Stimulated activated CD4-positive, alpha-beta T cell treated with anti-CD3 and anti-CD28 coated beads, Interleukin-12 subunit alpha, Interleukin-12 subunit beta, amount 100 ng/mL, for 4 hours (primary cell): ENCODE data around the gene C3orf20.
"Not testable (repeated sequence)": the region's sequence is repeated elsewhere in the genome, so short reads cannot be mapped to it uniquely, and the experiment has no call there.

Experiments
- DNase-seq: peaks from one replicate; pipeline ENCODE4 v3.0.0-alpha.2; 2020

C3orf20 gene

DNA sequence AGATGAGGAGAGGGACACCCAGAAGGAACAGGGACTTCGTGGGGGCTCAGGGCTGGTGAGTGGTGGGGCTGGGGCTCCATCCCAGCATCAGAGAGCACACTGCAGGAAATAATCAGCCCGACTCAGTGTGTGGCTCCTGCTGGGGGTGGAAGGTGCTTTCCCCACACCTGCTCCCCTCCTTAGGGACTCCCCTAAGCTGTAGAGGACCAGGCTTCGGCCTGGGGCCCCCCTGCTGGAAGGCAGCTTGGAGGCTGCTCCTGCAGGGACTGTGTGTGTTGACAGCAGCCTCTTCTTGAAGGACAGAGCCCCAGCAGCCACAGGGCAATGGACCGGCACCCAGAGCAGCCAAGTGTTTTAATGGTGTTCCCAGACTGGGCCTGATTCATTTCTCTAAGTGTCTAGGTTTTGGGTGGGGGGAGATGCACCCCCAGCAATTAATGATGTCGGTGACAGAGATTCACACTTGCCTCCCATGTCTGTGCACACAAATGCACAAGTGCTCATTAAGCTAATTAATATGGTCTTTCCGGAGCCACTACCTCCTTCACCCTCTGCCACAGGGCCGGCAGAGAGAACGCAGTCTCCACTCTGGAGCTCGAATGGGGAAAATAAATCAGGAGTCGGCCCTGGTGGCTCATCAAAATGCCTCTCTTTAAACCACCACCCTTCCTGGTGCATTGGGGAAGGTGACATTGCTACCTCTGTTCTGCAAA, 126.9 kb downstream of the C3orf20 start:
- DNase-seq, result no peak

DNA sequence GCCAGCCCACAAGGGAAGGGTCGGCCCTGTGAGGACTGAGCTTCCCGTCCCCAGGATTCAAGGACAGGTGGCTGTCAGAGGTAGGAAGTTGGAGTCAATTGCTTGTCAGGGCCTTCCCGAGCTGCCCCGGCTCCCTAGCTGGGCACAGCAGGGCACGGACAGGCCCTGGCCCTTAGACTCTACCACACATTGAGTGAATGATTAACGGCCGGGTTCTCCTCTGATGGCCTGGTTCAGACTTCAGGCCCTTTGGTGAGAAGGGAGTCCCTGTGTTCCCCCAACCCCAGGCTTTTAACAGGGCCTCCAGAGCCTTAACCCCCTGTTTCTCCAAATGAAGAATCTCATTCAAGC, 127.4 kb downstream of the C3orf20 start:
- DNase-seq, result no peak

DNA sequence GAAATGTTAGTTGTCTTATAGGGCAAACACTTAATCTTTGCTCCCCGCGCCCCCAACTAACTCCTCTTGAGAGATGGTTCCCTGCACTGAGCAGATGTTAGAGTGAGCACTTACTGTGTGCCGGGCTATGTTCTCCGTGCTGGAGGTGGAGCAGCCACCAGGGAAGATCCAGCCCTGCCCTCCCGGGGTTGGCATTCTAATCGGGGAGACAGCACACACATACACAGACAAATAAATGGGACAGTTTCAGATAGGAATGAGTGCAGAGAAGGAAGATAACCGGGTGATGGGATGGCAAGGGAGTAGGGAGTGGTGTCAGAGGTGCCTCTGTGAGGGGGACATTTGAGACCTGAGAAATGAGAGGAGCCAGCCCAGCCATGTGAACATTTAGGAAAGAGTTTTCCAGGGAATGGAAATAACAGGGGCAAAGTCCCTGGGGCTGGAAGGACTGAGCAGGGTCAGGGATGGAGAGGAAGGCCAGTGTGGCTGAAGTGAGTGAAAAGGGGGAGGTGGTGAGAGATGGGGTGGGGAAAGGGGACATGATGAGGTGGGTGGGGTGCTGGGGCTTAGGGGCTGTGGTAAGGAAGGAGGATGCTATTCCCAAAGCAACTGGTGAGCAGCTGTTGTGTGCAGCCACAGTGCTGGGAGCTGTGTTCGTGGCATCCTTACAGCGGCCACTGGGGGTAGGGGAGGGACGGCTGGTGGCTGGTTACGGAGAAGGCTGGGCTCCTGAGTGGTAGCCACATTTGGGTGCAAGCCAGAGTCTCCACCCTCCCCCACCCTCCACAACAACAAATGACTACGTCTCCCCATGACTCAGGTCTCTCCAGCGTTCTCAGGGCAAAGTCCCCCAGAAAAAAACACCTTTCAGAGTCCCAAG, 128.4 kb downstream of the C3orf20 start:
- DNase-seq, result no peak

DNA sequence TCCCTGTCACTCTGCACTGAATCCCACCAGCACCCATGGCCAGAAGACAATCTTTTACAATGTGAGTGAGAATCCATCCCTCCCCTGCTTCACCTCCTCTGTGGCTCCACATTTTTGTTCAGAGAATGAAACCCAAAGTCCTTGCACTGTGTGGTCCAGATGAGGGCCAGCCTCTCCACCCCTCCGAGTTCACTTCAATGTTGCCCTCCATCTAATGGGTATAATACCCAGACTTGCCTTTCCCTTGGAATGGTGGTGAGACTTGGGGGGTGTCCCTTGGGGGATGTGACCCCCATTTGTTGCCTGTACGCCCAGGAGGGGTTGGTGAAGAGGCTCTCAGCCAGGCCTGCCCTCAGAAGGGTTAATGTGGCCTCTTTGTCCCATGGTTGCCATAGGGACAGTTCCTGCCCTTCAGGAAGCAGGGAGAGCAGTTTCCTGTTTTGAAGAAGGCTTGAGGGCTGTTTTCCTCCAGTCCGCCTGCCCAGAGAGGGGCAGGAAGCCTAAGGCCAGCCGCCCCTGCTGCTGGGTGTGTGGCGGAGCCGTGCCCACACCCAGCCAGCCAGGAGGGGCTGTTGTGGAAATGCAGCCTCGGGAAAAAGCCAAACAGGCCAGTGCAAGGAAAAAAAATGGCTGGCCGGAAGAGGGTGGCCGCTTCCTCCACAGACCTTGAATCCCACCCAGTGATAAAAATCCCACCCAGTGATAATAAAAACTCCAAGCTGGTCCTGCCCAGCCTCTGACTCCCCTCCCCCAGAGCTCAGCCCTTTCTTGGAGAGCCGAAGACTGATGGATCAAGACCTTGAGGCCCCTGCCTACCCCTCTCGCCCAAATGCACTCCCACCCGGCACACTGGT, 129.3 kb downstream of the C3orf20 start:
- no peak for DNase-seq

DNA sequence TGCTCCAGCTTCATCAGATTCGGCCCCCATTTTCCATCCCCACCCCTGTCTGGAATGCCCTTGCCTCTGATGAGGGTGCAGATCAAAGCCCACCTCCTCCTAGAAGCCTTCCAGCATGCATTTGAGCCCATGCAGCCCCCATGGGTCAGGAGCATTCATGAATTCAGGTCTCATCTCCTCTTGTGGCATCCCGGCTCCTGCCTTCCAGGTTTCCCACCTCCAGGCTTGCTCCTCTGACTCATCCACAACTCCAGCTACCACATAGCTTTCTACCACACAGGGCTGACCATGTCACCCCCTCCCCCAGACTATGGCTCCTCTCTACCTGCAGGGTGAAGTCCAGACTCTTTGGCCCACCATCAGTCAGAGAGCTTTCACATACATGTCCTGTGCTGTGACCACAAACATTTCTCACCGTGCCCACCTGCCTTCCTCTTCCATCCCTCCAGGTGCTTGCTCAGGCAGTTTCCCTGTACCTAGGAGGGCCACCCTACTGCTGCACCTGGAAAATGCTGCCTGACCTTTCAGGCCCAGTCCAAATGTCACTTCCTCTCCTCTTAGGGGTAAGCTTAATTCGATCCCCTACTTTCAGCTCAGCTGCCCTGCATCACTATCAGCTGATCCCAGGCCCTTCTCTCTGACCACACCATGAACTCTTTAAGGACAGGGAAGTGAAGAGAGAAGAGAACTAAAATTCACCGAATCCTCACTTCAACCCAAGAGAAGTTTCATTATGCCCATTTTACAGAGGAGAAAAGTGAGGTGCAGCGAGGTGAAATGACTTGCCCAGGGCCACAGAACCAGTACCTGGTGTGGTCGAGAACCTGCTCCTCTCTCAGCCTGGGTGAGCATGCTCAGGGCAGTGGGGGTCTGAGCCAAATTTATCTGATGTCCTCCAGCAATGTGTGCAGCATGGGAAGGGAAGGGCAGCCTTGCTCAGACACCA, 130.2 kb downstream of the C3orf20 start:
- no peak for DNase-seq

DNA sequence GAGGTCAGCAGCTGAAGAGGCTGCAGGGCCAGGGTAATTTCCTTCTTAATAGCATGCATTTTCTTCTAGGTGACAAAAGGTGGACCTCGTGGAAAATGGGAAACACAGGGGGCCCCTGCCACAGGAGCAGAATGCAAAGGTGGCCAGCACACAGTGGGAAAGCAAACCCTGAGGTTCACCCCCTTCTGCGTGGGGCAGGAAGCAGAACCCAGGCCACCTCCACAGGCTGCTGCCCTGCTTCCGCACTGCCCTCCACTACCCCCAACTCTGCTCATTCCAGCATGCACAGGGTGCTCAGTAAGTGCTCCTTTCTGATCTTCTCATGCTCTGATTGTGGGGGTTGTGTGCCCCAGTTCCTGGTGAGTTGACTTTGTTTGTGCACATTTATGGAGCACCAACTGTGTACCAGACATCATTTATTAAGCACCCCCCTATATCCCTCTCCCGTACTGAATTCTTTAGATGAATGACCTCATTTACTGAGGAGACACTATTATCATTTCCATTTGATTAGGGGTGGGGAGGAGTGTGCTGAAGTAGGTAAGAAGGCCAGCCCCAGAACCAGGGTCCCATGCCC, 131.1 kb downstream of the C3orf20 start:
- no peak for DNase-seq

DNA sequence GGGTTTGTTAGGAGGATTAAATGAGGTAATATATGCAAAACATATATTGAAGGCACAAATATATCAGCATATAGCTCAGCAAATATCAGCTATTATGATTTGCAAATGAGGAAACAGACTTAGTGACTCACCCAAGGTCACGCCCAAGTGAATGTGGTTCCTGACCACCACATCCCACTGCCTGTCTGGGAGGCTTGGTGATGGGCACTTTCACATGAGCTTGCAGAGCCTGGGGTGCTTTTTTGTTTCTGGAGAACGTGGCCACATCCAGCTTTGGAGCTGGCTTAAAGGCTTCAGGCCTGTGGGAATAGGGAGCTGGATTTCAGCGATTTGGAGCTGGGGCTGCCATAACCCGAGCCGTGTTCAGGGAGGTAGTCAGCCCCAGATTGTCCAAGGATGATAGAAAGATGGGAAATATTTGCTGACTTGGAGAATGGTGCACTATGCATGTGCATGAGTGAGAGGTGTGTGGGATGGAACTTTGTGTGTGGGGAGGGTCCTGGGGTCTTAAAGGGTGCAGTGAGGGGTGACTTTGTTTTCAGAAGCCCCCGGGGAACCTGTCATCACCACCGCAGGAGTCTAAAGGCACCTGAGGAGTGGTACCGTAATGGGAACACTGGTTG, 131.8 kb downstream of the C3orf20 start:
- DNase-seq, result no peak

DNA sequence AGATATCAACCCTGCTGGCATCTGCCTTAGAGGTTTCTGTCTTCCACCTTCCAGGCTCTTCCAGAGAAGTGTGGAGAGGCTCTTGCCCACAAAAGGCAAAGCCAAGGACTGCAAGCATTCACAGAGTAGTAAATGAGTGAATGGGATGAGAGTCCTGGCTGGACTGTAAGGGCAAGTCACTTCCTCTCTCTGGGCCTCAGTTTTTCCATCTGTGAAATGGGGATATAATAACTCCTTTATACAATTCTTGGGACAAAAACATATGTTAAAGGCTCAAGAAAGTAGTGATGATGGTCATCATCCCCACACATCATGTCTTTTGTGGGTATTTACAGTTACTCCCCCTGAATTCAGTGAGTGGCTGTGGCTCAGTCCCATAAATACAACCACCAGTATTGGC, 133.1 kb downstream of the C3orf20 start:
- no peak for DNase-seq

DNA sequence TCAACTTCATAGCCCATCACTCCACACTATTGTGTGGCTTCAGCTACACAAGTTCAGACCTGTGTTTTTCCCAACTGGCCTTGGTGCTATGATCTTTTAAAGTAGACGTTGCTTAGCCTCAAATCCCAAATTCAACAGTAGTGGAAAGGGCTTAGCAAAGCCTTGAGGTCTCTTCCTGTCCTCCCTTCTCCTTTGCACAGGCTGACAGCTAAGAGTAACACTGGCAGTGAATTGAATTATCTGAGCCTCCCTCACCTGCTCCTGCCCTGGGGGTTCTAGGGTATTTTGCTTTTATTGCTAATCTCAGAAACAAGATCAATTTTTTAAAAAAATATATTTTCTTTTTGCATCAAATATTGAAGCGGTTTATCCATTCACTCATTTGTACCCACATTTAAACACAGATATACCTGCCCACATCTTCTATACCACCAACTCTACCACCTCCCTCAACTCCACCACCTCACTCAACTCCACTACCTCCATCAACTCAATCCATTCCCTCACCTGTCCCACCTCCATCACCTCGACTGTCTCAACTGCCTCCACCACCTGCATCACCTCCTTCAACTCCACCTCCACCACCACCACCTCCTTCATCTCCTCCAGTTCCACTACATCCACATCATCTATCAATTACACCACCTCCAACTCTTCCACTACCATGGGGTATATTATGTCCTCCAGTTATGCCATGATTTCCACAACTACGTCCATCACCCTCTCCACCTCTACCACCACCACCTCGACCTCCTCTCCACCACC, 133.7 kb downstream of the C3orf20 start:
- DNase-seq, result no peak

DNA sequence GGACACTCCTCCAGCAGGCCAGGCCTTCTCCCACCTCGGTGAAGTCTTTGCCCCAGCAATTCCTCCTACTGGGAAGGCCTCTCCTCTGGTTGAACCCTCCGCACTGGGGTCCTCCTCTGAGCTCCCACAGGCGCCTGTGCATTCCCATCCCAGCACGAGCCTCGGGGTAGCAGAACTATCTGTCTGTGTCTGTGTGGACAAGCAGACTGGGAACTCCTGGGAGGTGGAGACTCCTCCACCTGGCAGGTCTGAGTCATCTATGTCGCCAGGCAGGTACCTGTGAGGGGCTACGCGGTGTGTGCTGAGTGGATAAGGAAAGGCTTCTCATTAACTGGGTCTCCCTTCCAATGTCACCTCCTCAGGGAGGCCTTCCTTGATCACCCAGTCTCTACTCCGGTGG, 134.7 kb downstream of the C3orf20 start:
- DNase-seq, result not testable (repeated sequence)

DNA sequence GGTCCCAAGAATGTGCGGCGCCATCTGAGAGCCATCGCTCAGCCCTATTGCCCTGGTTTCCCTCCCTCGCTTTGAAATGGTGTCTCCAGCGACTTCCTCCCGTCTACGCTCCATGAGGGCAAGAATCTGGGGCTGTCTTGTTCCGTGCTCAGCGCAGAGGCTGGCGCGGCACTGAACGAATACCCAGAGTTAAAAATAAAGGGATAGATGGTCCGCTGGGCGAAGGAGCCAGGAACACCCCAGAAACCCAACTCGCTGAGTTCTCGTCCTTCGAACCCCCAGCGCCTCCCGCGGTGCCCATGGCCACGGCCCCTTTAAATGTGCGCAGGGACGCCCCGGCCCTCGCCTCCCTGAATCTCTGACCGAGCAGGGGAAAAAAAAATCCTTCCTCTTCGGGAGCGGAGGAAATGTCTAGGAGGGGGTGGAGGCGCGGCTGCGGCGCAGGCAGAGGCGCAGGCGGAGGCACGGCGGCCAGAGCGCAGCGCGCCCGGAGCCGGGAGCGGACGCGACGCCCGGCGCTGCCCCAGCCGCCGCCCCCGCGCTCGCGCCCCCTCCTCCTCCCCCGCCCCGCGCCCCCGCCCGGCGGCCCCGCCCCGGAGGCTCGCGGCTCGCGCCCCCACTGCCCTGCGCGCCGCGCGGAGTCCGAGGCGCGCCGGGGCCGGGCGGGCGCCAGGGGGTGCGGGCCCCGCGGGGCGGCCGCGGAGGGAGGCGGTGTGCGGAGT, 135.3 kb downstream of the C3orf20 start:
- DNase-seq, result no peak

DNA sequence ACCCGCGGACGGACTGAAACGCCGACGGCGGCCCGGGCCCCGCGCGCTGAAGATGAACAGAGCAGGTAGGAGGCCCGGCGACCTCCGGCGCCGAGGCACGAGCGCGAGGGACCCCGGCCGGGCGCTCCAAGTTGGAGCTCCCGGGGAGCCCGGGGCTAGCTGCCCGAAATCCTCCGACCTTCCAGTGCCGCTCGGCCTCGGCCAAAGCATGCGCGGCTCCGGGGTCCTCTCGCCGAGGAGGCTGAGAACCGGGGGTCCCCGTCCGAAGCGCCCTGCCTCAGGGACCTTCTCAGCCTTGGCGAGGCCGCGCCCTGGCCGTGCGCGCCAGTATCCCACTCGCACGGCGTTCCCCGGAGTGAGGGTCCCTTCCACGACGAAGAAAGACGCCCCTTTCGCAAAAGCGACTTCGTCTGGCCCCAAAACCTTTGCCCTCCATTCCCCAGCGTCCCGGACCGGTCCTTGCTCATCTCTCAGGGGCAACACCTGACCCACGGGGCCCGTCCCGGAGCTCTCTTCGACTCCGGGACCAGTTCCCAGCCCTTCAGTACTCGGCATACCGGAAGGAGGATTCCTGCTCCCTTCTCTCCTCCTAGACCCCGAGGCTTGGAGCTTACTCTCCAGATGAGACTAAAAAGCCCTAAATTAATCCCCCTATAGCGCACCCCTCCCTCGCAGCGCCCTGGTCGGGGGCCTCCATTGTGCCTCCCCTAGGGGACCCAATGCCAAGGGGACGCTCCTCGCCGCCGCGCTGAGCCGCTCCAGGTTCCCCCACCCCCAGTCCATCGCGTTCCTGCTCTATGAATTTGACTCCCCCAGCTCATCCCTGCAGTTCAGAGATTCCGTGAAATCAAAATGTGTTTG, 136.1 kb downstream of the C3orf20 start:
- DNase-seq, result no peak

DNA sequence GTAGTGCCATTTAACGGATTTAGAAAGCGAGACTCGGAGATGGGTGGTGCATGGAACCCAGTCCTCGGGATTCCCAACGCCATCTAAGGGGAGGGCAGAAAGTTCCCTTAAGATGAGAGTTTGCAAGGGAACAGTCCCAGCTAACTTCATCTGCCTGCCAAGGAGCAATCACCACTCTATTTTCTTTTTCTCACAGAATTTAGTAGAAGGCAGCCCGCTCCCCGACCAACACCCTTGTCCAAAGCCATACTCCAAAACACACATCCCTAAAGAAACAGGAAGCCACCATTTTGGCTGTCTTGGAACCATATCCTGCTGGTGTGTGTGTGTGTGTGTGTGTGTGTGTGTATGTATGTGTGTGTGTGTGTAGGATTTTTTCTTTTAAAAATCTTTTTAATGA, 136.7 kb downstream of the C3orf20 start:
- DNase-seq, result no peak

DNA sequence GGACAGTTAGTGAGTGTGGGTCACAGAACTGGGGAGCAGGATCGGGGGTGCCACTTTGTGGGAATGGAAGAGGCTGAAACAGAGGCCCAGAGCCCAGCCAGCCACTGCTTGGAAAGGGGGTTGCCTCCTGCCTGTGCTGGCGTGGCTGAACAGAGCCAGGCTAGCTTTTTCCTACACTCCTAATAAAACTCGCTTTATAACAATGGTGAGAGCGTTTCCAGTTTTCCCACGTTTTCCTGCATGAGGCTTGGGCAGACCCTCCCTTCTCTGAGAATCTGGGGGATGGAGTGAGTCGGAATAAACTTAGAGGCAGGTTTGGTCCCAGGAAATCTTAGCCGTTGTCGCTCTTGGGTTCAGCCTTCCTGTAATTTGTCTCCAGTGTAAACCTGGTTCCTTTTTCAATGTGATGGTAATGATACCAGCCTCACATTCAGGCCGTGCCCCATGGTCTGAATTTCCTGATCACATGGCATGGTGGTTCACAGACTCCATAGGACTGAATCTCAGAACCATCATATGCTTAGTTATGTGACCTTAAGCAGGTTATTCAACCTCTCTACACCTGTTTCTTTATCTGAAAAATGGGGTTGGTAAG, 137.4 kb downstream of the C3orf20 start:
- DNase-seq, result no peak

DNA sequence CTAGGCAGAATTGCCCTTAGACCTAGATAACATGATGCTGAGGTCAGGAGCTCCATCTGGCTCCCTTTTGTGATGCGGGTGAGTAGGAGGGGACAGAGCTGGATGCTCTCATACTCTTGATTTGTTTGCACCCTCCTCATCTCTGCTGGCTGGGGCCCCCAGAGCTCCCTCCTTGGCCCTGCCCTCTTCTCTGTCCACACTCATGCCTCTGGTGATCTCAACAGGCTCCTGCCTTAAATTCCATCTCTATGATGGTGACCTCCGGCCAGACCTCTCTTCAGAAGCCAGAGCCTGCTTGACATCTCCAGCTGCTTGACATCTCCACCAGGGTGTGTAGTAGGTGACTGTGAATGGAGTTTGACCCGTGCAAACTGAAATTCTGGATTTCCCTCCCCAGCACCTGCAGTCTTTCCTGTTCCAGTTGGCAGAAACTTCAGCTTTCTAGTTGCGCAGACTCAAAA, 139.5 kb downstream of the C3orf20 start:
- DNase-seq, result no peak

DNA sequence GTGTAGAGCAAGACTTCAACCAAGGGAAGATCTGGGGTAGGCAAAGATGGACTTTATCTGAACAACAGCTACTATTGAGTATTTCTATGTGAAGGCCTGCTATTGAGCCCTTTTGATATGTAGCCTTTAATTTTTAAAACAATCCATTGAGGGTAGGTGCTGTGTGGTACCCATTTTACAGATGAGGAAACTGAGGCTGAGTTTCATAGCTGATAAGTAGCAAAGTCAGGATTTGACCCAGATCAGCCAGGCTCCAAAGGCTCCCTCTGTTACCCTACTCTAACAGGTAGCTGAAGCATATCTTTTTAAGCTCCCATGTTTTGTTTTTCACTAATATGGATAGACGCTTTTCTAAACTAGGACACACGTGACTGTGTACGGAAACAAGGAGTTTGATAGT, 141.4 kb downstream of the C3orf20 start:
- no peak for DNase-seq

DNA sequence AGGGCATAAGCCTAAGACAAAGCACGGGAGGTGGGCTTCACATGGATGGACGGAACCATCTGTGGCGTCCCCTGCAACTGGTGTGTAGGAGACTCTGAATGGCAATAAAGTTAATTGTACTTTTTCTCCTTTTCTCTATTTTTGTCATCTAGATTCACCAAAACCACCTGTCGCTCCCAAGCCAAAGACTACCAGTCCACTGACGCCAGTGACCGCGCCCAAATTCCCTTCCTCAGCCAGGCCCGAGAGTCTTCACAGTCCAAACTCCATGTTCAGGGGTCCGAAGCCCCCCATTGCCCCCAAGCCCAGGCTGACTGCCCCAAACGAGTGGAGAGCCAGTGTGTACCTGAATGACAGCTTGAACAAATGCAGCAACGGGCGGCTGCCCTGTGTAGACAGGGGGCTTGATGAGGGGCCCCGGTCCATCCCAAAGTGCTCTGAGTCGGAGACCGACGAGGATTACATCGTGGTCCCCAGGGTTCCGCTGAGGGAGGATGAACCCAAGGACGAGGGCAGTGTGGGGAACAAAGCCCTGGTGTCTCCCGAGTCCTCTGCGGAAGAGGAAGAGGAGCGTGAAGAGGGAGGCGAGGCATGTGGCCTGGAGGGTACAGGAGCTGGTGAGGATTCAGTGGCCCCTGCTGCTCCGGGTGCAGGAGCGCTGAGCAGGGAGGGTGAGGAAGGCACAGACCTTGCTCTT, 144.0 kb downstream of the C3orf20 start, which contains the start of gene FGD5:
Gene FGD5 (plus strand): TSS at position 159 of the 697 bp plus-strand sequence. CDS start 110 bp downstream, at position 269.
- no peak for DNase-seq

DNA sequence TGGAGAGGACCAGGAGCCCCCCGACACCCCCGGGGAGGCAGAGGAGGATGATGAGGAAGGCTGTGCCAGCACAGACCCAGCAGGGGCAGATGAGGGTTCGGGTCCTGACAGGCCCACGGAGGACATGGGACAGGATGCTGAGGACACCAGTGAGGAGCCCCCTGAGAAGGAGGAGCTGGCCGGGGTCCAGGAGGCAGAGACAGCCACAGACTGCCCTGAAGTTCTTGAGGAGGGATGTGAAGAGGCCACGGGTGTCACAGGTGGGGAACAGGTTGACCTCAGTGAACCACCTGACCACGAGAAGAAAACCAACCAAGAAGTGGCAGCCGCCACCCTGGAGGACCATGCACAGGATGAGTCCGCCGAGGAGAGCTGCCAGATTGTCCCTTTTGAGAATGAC, 144.7 kb downstream of the C3orf20 start:
- DNase-seq, result no peak
